ENCODE measurements around the gene SRY.

Gene SRY

GRCh38 chrY:2786876-2787512 lies 488 bp downstream of the SRY start:
- Histone ChIP-seq H3K36me3 (ENCODE audit: control insufficient read depth in 2 of 2, insufficient read depth in 2 of 2, low read length in 2 of 2) (no peaks in the 10 kb centered on the region), H3K9me3 (ENCODE audit: control insufficient read depth in 2 of 2, low read length in 2 of 2) (no peaks in the 10 kb centered on the region), H3K27me3 (ENCODE audit: control insufficient read depth in 2 of 2, insufficient read depth in 2 of 2, low read length in 2 of 2) (no peaks in the 10 kb centered on the region), H3K9ac (ENCODE audit: low read depth in 1 of 2, low read length in 2 of 2) (no peak overlapping the region), H3K27ac (ENCODE audit: low read depth in 2 of 2, low read length in 2 of 2) (no peak overlapping the region), H3K4me3 (ENCODE audit: low read length in 2 of 2) (no peak overlapping the region), H3K4me1 (ENCODE audit: control insufficient read depth in 2 of 2, insufficient read depth in 2 of 2, low read length in 2 of 2) (no peaks in the 10 kb centered on the region)
